ENCODE results near the gene KNSTRN.
A peak's percentile ranks its signal among the peaks of the same experiment; 100 is the strongest.

The KNSTRN gene

DNA sequence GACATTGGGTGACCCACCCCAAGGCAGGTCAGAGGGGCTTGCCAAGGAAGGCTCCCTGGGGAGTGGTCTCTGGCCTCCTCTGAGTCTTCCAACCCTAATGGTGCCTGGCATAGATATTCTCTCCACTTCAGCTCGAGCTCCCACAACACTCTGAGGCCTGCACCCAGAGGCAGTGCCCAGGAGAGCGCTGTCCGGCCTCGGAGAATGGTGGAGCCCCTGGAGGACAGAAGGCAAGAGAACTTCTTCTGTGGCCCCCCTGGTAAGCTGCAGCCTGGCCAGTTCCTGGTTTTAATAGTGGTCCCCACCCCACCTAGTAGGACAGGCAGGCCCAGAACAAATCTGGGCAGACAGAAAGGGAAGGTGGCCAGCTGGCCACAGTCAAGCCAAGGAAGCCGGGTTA, 17.5 kb upstream of the KNSTRN start:
- FAIRE-seq (no peak), DNase-seq (ENCODE audit: insufficient read length, low spot score) (no peak)

DNA sequence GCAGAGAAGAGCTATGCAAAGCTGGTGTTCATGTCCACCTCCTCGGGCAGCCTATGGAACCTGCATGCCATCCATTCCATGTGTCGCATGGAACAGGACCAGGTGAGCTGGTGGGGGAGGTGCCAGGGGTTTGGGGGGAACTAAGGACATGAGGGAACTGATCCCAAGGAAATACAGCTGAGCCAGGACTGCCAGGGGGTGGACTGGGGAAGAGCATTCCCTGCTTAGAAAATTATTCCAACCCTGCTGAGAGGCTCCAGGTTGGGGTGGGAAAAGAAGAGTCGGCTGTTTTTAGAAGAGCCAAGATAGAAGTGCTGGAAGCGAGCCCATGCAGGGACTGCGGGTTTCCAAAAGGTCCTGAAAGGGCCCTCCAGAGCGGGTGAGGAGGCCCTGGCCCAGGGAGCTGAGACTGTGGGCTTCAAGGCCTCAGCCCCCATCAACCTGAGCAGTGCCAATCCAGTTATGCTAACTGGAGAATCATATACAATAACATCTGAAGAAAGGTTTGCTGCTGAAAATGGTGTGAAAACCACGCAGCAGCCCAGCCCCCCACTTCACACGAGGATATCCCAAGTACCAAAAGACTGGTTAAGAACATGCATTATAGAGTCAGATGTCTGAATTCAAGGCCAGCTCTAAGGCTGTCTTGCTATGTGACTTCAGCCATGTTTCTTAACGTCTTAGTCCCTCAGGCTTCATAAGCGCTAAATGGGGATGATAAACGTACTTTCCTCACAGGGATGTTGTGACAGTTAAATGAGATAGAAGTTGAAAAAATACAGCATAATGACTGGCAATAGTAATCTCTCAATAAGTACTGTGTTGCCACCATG, 16.7 kb upstream of the KNSTRN start:
- FAIRE-seq (no peak), DNase-seq (ENCODE audit: insufficient read length, low spot score) (no peak)

DNA sequence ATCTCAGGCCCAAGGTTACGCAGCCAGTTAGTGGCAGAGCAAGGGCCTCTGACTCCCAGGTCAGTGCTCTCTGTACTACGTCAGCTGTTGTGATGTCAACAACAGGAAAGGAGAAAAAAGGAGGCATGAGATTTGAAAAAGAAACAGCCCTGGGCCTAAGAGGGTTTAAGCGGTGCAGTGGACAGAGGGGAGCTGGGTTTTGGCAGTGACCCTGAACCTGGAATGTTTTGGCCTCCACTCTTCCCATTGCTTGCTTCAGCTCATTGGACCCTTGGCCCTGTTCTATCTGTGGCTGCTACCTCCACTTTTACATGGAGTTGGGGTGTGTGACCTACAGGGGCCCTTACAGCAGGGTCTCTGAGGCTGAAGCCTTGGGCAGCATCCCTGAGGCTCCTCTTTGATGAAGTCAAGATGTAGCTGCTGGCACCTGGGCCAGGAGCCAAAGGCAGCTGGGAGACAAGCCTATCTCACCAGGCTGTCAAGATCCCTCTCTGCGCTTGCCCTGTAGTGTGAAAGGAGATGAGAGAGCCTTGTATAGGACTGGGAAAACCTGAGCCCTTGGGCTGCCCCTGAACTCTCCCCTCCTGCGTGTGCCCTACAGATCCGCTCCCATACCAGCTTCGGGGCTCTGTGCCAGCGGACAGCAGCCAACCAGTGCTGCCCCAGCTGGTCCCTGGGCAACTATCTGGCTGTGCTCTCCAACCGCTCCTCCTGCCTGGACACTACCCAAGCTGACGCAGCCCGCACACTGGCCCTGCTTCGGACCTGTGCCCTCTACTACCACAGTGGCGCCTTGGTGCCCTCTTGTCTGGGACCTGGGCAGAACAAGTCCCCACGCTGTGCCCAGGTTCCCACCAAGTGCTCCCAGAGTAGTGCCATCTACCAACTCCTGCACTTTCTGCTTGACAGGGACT, 15.8 kb upstream of the KNSTRN start:
- no peak for FAIRE-seq

DNA sequence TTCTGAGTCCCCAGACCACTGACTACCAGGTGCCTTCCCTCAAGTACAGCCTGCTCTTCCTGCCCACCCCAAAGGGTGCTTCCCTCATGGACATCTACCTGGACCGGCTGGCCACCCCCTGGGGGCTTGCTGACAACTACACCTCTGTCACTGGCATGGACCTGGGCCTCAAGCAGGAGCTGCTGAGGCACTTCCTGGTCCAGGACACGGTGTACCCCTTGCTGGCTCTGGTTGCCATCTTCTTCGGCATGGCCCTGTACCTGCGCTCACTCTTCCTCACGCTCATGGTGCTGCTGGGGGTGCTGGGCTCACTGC, 15.2 kb upstream of the KNSTRN start:
- DNase-seq (ENCODE audit: insufficient read length, low spot score) (no peak), FAIRE-seq (no peak)

More for the DNA sequence above, 15.8 kb upstream of the KNSTRN start:
- no peak for DNase-seq (ENCODE audit: insufficient read length, low spot score)

DNA sequence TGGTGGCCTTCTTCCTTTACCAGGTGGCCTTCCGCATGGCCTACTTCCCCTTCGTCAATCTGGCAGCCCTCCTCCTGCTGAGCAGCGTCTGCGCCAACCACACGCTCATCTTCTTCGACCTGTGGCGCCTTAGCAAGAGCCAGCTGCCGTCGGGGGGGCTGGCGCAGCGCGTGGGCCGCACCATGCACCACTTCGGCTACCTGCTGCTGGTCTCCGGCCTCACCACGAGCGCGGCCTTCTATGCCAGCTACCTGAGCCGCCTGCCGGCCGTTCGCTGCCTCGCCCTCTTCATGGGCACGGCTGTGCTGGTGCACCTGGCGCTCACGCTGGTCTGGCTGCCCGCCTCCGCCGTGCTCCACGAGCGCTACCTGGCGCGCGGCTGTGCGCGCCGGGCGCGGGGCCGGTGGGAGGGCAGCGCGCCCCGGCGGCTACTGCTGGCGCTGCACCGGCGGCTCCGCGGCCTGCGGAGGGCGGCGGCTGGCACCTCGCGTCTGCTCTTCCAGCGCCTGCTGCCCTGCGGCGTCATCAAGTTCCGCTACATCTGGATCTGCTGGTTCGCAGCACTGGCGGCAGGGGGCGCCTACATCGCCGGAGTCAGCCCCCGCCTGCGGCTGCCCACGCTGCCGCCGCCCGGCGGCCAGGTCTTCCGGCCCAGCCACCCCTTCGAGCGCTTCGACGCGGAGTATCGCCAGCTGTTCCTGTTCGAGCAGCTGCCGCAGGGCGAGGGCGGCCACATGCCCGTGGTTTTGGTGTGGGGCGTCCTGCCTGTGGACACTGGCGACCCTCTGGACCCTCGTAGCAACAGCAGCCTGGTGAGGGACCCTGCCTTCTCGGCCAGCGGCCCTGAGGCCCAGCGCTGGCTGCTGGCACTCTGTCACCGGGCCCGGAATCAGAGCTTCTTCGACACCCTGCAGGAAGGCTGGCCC, 14.6 kb upstream of the KNSTRN start:
- DNase-seq (ENCODE audit: insufficient read length, low spot score) (peak; percentile 95), FAIRE-seq (peak; percentile 90)

DNA sequence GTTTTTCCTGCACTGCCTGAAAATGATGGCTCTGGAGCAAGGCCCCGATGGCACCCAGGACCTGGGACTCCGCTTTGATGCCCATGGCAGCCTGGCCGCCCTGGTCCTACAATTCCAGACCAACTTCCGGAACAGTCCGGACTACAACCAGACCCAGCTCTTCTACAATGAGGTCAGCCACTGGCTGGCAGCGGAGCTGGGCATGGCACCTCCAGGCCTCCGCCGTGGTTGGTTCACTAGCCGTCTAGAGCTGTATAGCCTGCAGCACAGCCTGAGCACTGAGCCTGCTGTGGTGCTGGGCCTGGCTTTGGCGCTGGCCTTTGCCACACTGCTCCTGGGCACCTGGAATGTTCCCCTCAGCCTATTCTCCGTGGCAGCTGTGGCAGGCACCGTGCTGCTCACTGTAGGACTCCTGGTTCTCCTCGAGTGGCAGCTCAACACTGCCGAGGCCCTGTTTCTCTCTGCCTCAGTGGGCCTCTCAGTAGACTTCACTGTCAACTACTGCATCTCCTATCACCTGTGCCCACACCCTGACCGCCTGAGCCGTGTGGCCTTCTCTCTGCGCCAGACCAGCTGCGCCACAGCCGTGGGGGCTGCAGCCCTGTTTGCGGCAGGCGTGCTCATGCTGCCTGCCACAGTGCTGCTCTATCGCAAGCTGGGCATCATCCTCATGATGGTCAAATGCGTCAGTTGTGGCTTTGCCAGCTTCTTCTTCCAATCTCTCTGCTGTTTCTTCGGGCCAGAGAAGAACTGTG, 13.6 kb upstream of the KNSTRN start:
- DNase-seq (ENCODE audit: insufficient read length, low spot score) (no peak), FAIRE-seq (no peak)

DNA sequence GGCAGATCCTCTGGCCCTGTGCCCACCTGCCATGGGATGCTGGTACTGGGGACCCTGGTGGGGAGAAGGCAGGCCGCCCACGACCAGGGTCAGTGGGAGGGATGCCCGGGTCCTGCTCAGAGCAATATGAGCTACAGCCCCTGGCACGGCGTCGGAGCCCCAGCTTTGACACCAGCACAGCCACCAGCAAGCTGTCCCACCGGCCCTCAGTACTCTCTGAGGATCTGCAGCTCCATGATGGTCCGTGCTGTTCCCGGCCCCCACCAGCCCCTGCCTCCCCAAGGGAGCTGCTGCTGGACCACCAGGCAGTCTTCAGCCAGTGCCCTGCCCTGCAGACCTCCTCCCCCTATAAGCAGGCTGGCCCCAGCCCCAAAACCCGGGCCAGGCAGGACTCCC, 13.0 kb upstream of the KNSTRN start:
- DNase-seq (ENCODE audit: insufficient read length, low spot score) (no peak), FAIRE-seq (no peak)

DNA sequence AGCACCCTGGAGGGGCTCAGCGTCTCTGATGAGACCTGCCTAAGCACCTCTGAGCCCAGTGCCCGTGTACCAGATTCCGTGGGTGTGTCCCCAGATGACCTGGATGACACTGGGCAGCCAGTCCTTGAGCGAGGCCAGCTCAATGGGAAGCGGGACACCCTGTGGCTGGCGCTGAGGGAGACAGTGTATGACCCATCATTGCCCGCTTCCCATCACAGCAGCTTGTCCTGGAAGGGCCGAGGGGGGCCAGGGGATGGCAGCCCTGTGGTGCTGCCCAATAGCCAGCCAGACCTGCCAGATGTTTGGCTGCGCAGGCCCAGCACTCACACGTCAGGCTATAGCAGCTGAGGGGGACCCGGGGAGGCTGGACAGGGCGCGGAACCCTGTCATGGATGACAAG, 12.6 kb upstream of the KNSTRN start:
- no peak for DNase-seq (ENCODE audit: insufficient read length, low spot score)
- FAIRE-seq = no peak

DNA sequence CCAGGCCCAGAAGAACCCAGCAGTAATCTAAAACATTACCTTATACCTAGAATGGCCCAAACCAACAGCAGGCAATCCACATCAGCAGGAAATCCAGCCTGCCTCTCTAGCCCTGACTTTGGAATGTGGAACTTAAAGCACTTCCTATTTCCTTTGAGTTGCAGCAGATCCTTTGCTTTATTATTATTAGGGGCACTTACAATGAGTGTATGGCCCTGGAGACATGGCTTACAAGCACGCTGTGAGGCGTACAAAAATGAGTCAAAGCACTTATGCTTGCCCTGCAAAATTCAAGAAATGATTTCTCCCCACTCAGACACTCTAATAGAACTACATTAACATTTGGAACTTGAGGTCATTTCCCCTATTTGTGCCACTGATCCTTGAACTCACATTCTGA, 9.5 kb upstream of the KNSTRN start:
- DNase-seq (ENCODE audit: insufficient read length, low spot score) (no peak), FAIRE-seq (no peak)

DNA sequence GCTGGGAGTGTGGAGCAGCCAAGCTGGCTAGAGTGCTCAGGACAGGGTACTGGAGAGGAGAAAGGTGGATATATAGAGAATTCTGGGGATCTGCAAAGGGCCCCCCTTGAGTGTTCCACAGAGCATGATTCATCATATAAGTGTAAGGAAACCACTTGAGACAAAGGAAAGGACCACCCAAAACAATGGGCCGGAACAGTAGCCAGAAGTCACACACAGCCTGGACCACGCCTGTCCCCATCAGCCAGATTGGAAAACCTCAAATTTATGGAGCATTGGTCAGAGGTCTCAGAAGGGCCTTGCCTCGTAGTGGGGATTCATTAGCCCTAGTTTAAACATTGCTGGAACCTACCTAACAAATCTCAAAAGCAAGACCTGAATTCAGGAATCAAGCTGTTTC, 4.9 kb upstream of the KNSTRN start:
- DNase-seq (ENCODE audit: insufficient read length, low spot score) (no peak), FAIRE-seq (no peak)

DNA sequence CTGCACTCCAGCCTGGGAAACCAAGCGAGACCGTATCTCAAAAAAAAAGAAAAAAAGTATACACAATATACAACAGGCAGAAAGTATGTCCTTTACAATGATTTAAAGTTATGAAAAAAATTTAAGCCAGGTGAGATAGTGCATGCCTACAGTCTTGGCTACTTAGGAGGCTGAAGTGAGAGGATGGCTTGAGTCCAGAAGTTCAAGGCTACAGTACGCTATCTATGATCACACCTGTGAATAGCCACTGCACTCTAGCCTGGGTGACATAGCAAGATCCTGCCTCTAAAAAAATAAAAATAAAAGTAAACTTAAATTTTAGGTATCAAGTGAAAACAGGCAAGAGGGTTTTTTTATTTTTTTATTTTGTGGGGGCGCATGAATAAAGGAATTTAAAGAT, 3.1 kb upstream of the KNSTRN start:
- no peak for DNase-seq (ENCODE audit: insufficient read length, low spot score)
- FAIRE-seq = no peak

DNA sequence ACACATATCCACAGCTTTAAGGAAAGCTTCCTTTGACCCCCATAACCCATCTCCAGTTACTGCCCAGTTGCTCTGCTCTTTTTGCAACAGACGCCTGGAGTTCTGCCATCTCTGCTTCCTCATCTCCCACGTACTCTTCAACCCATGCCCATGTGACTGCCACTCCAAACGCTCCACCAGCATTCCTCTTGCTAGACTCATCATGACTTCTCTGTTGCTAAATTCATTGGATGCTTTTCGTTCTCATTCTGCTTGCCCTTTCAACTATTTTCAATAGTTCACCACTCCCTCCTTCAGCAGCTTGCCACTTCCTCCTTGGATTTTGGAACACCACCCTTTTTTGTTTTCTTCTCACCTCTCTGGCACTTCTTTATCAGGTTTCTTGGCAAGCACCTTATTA, 2.7 kb upstream of the KNSTRN start:
- no peak for FAIRE-seq
- no peak for DNase-seq (ENCODE audit: insufficient read length, low spot score)

DNA sequence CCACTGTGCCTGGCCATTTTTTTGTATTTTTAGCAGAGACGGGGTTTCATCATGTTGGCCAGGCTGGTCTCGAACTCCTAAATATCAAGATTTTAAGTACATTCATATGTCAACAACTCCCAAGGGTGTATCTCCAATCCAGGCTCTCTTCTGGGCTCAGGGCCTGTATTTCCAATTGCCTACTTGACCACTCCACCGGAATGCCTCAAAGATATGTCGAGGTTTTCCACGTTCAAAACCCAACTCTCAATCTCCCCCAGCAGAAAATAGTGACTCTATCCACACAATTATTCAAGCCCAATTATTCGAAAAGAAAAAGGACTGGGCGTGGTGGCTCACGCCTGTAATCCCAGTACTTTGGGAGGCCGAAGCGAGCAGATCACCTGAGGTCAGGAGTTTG, 1.9 kb upstream of the KNSTRN start:
- no peak for DNase-seq (ENCODE audit: insufficient read length, low spot score)
- no peak for FAIRE-seq

DNA sequence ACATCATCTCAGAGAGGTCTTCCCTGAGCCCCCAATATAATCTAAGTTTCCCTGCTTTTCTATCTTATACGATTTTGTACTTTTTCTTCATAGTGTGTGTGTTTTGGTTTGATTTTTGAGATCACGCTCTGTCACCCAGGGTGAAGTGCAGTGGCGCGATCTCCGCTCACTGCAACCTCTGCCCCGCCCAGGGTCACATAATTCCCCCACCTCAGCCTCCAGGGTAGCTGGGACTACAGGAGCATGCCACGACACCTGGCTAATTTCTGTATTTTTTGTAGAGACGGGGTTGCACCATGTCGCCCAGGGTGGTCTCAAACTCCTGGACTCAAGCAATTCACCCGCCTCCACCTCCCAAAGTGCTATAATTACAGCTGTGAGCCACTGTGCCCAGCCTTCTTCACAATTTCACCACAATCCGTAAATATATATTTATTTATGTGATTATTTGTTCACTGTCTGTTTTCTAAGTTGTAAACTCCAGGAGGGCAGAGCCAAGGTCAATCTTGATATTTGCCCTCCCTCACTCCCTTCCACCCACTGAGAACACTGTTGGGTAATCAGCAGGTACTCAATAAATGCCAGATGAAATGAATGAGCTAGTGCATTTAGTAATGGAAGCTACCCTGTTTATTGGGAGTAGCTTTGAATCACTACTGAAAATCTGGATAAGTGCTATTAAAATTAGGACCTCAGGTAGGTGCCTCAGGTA, 547 bp upstream of the KNSTRN start:
- DNase-seq (ENCODE audit: insufficient read length, low spot score) = no peak
- FAIRE-seq = no peak

DNA sequence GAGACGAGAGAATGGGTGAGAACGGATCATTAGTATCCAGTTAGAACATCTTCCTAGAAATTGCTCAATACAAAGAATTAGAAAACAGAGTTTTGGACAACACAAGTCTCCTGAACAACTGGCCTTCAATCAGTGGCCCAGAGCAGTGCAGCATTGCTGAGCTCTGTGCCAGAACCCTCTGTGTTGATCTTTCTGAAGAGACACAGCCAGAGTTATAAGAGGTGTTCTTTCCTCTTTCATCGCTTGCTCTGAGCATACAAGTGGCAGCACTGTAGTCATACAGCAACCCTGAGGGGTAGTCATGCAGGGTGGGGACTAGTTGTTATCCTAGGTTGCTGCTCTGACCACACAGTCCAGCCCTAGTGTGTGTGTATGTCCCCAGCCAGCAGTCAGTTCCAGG, 4.0 kb downstream of the KNSTRN start:
- no peak for FAIRE-seq

DNA sequence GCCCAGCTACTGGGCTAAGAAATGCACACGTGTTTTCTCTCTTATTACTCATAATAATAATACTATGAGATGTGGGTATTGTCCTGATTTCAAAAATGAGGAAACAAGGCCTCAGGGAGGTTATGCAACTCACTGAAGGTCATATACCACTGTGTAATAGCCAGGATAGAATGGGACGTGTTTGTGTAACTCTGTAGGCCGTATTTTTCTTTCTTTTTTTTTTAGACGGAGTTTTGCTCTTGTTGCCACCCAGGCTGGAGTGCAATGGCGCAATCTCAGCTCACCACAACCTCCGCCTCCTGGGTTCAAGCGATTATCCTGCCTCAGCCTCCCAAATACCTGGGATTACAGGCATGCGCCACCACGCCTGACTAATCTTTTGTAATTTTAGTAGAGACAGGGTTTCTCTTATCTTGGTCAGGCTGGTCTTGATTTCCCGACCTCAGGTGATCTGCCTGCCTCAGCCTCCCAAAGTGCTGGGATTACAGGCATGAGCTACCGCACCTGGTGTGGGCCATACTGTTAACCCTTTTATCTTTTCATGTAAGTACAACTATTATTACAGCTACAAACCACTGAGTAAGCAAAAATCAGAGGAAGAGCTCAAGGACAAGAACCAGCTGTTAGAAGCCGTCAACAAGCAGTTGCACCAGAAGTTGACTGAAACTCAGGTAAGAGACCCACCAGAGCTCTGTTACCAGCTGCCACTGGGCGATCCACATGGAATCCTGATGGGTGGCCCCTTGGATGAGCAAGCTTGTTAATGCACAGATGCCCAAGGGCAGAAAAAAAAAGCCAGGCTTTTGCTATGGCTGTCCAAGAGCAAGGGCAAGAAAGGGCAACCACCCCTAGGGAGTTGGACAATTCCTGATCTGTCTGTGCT, 6.7 kb downstream of the KNSTRN start:
- no peak for FAIRE-seq
- DNase-seq (ENCODE audit: insufficient read length, low spot score) = no peak

More for the DNA sequence above, 4.0 kb downstream of the KNSTRN start:
- DNase-seq (ENCODE audit: insufficient read length, low spot score) = no peak

DNA sequence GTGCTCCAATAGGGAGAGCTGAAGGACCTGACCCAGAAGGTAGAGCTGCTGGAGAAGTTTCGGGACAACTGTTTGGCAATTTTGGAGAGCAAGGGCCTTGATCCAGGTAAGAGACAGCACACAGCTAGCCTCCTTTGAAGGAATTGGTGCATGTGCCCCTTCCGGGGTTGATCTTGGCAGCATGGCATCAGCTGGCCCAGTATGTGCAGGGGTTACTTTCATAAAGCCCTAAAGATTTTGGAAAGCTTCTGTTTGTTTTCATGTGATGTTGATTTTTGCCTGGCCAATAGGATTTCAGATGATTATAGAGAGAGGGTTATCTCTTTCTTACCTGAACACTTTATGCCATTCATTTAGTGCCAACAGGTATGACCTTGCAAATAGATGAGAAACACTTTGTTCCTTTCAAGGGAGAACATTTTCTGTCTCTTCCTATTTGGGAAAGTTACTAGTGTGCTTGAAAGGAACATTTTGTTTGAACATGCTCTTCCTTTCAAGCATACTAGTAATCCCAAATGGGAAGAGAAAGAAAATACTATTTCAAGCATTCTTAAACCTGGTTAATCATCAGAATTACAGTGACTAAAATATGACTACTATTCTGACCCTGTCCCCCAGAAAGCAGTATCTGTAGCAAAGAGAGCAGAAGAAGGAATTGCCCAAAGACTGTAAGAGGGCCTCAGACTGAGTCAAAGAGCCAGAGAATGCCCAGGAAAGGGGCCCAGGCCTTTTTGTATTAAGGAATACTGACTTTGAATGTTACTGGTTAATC, 7.5 kb downstream of the KNSTRN start:
- no peak for DNase-seq (ENCODE audit: insufficient read length, low spot score)
- no peak for FAIRE-seq

Measured in GM19239 (cell line).